NCI-H146 (cell line): Measurements from ENCODE around the gene CLEC4A.
A peak's percentile ranks its signal among the peaks of the same experiment; 100 is the strongest.
"Not testable (repeated sequence)": the region's sequence is repeated elsewhere in the genome, so short reads cannot be mapped to it uniquely, and the experiment has no call there.

ENCODE experiments used
- DNase-seq: peaks from one replicate; lab custom pipeline; 2025; lab: John Stamatoyannopoulos, UW

The CLEC4A gene

DNA sequence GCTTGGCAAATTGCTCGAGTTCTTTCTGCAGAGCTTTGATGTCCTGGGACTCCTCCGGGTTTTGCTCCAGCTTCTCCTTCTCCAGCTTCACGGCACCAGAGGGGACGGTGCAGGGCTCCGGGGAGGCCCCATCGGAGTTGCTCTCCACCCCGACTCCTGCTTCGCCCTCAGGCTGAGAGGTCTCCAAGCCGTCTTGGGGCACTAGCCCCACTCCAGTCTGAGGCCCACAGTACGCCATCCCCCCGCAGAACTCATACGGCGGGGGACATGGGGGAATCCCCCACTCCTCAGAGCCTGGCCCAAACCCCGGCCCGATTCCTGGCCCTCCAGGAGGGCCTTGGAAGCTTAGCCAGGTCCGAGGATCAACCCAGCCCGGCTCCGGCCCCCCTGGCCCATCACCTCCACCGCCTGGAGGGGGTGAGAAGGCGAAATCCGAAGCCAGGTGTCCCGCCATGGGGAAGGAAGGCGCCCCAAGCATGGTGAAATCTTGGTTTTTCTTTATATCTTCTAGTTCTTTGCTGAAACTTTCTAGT, 11.0 kb downstream of the CLEC4A start:
- DNase-seq = not testable (repeated sequence)

DNA sequence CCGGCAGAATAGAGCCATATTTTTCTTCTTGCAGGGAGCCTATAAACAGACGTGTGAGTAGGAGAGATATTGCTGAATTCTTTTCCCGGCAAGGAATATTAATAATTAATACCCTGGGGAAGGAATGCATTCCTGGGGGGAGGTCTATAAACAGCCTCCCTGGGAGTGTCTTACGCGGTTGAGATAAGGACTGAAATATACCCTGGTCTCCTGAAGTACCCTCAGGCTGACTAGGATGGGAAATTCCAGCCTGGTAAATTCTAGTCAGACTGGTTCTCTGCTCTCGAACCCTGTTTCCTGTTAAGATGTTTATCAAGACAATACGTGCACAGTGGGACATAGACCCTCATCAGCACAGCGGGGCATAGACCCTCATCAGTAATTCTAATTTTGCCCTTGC, 18.2 kb downstream of the CLEC4A start:
- not testable (repeated sequence) for DNase-seq

DNA sequence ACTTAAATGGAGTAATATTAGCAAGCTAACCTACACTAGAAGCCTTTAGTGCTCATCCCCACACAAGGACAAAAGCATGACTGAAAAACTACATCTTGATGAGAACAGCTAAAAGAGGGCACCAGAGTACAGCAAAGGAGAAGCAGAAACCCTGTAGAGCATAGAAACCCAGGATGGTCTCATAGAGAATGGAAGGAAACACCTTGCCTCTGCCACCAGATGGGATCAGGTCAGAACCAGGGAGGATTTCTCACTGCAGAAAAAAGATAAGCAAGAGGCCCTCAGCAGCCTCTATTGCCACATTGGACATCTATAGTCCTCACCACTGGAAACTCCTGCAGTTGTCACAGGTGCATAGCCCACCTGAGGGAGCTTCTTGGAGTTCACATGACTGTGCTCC, 19.8 kb downstream of the CLEC4A start:
- no peak for DNase-seq

DNA sequence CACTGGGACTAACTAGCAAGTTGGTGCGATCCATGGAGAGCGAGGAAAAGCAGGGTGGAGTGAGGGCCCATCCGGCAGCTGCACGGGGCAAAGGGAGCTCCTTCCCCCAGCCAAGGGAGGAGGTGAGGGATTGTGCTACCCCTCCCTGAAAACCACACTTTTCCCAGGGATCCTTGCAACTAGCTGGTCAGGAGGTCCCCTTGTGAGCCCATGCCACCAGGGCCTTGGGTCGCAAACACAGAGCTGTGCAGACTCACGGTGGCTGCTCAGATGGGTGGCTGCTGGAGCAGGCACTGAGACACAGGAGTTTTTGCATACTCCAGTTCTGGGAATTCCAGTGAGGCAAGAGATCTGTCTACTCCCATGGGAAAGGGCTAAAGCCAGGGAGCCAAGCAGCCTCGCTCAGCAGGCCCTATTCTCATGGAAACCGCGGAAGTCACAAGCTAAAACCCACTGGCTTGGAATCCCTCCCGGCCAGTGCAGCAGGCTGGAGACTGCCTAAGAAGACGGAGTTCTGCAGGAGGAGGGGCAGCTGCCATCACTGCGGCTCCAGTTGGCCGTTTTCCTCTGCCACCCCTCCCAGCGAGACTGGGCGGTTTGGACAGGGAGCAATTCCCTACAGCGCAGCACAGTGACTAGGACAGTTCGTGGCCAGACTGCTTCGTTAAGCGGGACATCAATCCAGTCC, 22.5 kb downstream of the CLEC4A start:
- DNase-seq = peak; percentile 47

DNA sequence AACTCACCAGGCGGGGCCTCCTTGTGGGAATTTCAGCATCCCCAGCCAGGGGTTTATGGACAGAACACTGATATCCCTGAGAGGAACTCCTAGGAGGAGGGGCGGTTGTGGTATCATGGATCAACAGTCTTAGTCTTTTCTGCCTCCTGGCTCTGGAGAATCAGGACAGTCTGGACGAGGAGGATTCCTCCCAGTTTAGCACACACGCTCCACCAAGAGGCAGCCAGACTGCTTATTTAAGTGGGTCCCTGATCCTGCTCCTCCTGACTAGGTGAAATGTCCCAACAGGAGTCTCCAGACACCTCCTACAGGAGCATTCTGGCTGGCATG, 23.0 kb downstream of the CLEC4A start:
- DNase-seq = no peak

DNA sequence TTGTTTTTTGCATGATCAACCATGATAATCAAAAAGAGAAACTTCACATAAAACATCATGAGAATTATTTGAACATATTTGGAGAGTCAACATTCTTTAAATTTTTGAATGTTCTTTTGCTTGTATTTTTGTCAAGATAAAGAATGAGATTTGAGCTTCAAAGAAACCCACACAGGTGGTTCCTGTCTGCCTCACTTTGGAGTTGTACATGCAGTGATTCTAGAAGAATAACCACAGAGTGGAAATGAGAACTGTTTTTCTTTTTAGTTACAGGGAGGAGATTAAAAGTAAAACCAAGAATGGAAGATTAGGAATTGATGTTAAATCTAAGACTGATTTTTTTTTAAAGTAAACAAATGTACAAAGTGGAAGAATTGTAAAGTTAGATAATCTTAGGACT, 31.1 kb downstream of the CLEC4A start:
- no peak for DNase-seq

DNA sequence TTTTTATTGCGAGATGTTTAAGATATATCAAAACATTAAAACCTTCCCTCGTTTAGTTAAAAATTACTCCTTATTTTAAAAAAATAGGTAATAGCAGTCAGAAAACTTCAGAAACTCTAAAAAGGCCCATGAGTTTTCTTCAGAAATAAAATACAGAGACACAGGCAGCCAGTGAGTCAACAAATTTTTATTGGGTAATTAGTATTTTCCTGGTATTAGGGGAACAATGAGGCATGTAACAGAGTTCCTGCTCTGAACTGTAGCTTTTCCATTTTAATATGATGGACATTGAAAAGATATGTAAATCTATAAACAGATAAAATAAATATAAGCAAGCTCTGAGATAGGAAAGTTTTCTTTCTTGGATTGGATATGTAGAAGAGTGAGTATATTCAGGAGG, 33.0 kb downstream of the CLEC4A start:
- no peak for DNase-seq

DNA sequence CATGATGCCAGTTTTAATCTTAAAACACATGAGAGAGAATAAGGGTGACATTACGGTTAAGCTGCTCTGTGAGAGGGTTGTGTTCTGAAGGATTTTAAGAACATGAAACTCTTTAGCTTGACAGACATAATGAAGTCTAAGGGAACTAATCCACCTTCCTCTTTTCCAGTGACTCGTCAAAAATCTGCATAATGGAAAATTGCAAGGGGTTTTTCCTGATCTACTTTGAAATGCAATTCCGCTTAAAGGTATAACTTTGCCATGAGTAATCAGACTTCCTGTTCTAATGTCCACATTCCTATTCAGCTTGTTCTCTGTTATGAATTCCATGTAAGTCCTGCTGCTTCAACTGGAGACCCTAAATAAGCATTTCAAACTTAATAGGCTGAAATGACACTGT, 33.4 kb downstream of the CLEC4A start, which contains the start of gene ZNF705A:
Gene ZNF705A, plus strand, starts transcription at position 171 of the 400 bp plus-strand sequence. CDS start 15,611 bp downstream, outside the sequence.
- no peak for DNase-seq

DNA sequence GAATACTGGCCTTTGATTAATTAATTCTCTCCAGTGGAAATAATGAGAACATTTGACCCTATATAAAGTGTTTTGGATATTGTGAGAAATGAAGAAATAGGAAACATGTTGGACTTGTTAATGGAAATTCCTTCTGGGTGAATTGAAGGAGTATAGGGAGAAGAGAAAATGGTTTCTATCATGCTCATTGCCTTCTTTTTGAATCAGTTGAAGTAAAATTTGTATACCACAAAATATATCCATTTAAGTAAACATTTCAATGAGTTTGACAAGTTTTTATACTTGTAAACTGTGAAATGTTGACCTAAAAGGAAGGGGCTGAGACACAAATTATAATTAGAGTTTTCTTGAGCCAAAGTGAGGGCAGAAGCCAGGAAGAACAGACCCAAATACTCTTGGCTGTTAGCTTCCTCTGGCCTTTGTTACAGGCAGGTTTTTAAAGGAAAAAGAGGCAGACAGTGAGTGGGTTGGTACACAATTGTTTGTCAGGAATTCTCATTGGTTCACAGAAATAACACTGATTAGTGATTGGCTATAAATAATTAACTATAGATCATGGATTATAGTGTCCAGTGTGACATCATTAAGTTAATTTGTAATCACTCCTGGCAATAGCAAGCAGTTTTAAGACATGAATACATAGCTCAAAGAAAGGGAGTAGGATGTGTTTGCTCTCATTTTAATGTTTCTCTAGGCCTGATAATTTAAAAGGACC, 34.2 kb downstream of the CLEC4A start:
- DNase-seq = no peak

DNA sequence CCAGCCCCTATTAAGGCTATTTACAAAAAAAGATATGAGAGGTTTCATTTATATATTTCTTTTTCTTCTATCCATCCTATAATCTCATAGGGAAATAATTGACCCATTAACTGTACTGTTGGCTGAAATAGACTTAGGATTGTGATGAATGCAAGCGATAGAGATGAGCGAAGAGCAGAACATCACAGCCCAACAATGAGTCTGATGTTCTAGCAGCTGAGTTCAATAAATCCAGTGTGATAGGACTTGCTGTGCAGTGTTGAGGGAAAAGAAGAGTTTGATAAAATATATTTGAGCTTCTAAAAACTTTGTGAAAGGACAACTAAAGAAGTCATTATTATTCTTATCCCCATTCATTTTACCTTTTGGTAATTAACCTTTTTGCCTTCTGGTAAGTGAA, 49.5 kb downstream of the CLEC4A start:
- not testable (repeated sequence) for DNase-seq

DNA sequence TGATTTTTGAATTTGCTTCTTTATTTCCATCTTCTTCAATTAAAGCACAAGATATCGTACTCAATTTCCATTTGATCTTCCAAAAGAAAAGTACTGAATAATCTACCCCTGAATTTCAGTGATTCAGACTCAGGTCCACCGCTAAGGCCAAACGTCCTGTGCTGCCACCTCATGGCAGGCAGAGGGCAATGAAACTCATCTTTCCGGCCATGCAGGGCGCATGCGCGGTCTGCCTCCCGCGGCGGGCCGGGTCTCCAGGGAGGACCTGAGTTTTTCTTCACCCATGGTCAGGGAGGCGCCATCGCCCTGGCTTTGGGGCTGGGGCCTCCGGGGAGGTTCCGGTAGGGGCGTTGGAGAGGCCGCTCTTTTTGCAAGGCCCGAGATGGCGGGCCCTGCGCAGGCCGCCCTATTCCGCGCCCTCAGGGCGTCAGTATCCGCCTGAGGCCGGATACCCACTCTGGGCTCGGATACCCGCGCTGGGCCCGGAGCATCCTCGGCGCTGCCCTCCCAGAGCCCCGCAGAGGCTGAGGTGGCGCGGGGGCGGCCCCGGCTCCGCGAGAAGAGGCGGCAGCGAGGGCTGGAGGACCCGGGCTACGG, 56.7 kb downstream of the CLEC4A start:
- peak; percentile 80 for DNase-seq

DNA sequence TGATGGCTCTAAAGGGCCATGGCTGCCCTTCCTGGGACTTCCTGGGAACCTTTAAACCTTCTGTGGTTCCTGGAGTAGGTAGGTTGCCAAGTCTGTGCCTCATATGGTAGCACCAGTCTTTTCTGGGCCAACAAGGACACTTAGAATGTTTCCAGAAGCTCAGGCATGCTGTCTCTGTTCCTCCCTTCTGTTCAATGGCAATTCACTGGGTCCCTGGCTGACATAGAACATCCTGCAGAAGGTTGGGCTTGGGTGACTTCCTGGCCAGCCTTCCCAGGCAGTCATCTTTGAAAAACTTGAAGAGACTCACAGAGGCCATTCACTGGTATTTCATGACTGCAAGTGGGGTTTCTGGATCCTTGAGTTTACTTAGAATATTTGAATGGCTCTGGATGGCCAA, 57.9 kb downstream of the CLEC4A start:
- not testable (repeated sequence) for DNase-seq

DNA sequence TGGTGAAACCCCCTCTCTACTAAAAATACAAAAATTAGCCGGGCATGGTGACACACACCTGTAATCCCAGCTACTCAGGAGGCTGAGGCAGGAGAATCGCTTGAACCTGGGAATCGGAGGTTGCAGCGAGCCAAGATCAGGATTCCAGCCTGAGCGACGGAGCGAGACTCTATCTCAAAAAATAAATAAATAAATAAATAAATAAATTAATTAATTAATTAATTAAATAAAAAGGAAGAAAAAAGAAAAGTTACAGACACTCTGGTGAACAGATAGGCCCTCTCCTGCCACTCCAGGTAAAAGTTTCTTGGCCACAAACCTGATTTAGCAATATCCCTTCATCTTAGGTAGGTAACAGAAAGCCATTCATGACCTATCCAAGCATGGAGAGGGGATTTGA, 59.5 kb downstream of the CLEC4A start:
- DNase-seq = not testable (repeated sequence)

DNA sequence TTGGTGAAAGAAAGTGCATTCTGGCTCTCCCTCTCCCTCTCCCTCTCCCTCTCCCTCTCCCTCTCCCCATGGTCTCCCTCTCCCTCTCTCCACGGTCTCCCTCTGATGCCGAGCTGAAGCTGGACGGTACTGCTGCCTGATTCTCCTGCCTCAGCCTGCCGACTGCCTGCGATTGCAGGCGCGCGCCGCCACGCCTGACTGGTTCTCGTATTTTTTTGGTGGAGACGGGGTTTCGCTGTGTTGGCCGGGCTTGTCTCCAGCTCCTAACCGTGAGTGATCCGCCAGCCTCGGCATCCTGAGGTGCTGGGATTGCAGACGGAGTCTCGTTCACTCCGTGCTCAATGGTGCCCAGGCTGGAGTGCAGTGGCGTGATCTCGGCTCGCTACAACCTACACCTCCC, 59.9 kb downstream of the CLEC4A start:
- DNase-seq = not testable (repeated sequence)

DNA sequence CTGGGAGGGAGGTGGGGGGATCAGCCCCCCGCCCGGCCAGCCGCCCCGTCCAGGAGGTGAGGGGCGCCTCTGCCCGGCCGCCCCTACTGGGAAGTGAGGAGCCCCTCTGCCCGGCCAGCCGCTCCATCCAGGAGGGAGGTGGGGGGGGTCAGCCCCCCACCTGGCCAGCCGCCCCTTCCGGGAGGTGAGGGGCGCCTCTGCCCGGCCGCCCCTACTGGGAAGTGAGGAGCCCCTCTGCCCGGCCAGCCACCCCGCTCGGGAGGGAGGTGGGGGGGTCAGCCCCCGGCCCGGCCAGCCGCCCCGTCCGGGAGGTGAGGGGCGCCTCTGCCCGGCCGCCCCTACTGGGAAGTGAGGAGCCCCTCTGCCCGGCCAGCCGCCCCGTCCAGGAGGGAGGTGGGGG, 60.8 kb downstream of the CLEC4A start:
- DNase-seq = not testable (repeated sequence)

DNA sequence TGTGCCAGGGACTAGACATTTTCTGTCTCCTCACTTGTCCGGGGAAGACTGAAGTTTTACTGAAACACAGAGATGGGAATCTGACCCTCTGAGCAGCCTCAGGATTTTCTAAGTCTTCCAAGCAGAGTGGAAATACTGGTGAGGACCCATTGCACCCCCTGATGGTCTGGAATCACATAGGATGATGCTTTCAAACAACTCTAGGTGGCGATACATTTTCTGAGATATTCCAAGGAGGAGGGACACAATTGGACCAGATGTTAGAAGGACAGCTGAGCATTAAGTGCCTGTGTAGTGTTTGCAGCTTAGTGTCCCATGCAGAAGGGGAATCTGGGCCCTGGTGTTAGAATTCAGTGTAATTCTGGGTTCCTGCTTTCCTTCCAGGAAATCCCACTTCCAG, 64.7 kb downstream of the CLEC4A start:
- DNase-seq = not testable (repeated sequence)
